GM21515 (cell line): ENCODE data around the gene PSMG1.

Experiments
- ATAC-seq: cut with Tn5 transposase; IDR thresholded peaks from one replicate; pipeline ENCODE4 v1.9.1; 2021; ENCODE audit not compliant: unreplicated experiment

PSMG1 gene

DNA sequence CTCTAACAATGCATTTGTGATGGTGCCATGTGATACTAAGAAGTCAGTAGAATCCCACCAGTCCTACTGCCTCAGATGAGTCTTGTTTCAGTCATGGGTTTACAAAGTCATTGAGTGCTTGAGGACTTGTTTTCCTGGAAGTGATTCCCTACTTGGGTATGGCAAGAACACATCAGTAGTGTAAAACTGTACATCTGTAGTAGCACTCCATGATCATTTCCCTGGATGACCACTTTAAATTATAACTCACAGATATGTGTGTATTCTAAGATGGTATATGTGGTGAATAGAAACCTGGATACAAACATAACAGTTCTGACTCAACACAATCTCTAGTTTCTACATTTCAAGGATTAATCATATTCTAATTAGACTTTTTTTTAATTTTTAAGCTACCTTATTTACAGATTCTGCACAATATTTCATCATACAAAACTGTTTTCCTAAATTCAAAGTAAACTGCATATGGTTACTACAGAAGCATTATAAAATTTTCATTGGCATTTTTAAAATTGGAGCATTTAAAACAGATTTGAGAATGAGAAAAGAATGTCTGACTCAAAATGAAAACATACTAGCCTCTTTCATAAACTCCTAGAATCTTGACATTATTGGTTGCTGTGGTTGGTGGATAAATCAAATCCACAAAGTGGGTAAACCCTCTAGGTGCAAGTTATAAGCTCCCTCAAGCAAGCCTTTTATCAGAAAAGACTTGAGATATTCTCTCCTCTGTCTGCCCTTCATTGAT lies 6.8 kb upstream of the PSMG1 start:
- ATAC-seq = no peak

DNA sequence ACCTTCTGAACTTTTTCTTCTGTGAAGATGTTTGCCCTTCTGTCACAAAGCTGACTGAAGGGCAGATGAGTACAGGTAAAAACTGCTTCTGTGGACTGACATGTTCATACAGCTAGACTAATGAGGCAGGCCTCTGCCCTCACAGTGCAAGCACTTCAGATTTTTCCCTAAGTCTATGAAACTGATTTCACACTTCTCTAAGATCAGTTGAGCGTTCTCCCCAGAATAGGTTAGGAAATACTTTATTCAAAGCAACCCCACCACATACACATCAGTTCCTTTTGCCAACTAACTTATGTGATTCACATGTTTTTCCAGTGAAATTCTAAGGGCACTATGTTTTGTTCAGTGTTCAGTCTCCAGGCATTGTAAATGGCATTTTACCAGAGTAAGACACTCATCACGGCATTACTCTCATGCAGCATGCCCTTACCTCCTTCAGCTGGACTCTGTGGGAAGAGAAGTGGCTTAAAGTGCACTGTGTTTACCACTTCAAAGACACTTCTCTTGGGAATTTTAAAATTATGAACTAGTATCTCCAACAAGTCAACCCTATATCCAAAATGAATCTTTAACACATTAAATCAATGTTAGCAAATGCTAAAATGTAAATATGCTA lies 5.4 kb upstream of the PSMG1 start:
- ATAC-seq = no peak

DNA sequence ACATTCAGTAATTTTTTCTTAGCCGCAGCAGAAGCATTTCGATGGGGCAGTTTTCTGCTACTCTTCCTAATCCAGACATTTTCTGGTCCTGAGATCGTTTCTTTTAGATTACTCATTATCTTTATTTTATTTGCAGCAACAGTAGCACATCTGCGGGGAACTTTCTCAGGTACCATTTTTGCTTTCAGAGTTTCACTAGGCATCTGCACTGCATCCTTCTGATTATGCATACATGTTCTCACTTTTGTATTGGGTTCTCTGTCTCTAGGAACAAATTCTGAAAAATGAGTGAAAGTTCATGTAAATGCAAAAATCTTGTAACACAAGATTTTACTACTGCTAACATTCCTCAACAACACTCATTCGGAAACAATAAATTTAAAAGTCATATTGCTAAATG lies 3.9 kb upstream of the PSMG1 start:
- no peak for ATAC-seq

DNA sequence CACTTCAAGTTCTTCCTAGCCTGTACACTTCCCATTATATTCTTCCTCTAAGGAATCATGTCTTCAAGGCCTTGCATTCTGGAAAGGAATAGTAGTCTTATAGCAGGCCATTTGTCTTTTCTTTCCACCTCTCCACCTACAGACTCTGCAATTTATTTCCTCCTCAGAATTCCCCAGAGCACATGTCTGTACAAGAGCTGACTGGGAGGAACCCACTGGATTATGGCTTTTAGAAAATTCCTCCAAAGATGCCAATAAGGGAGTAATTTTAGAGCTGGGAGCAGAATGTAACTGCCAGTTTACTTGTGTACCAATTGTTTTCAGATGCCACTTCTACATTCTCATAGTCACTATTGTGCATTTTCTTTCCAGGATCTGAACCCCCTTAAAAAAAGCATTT lies 3.4 kb upstream of the PSMG1 start:
- no peak for ATAC-seq

DNA sequence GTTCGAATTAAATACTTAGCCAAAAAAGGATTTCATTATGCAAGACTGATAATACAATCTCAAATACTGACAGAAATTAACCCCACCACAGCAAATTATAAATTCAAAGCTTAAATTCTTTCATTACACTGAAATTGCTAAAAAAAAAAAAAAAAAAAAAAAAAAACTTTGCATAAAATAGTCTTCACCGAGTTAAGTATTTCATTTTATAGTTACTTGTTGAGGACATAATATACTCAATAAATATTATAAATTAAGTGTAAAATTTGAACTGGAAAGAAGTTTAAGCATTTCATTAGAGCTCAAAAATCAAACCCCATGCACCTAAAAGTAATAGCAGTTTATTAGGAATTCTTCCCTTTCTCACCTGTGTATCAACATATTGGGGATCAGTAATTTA lies 1.9 kb upstream of the PSMG1 start:
- no peak for ATAC-seq

DNA sequence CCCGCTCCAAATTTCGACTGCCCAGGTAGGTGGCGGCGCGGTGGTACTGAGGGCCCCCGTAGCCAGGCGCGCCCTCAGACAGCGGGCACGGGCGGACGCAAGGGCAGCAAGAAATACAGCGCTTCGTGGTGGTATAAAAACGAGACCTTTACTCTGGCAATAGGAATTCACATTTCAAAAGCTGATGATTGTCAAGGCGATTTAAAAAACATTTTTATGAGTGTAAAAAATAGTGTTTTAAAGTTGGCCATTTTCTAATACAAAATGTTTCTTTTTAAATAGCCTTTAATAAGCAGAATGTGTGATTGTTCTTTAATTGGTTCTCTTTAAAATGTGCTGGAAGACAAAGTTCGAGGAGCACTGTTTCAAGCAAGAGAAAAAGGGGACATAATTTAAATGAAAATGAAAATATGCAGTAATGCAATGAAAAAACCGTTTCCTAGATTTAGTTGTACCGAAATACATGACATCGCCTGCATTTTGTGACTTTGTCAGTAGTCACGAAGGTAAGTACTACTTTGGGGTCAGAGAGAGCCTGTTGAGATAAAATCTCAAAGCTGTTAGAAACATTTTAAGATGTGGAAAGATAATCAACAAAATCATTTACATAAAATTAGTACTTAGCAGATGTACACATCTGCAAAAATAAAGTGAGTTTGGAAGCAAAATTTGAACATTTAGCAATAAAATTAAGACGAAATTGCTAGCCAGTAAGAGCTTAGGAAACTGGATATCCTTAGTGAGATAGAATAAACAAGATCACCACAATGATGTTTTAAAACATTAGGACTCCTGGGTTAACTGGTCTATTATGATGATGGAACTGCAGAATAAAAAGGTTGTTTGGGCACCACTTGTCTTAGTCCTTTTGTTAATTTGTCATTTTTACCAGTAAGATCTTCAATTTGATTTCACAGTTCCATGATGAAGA lies 1.1 kb upstream of the PSMG1 start:
- ATAC-seq = no peak

DNA sequence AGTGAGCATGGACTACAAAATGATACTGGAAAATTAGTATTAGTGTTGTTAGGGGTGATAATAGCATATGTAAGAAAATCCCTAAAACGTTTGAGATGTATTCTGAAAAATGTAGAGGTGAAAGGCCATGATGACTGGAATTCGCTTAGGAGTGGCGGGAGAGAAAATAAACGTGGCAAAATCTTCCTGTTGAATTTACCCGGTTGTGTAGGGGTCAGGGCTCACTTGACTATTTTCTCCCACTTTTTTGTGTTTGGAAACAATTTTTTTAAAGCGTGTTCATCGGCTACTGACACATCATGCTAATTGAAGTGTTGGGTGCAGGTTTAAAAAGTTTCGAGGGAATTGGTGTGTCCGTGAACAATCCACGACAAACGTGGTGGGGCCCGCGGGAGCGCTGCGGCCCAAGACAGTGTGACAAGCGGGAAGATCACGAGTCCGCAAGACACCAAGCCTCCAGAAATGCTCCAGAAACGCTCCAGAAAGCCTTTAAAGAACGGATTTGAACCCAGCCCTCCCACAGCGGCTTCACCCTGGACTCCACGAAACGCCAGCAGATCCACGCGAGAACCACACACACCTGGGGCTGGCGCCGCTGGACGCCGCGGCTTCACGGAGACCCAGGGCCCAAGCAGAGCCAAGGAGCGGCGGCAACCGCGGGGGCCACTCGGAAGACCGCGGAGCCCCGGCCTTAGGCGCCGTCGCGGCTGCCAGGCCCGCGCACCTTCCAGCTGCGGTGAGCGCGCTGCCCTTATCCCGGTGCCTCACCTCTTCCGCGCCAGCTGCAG lies 573 bp downstream of the PSMG1 start:
- ATAC-seq = no peak

DNA sequence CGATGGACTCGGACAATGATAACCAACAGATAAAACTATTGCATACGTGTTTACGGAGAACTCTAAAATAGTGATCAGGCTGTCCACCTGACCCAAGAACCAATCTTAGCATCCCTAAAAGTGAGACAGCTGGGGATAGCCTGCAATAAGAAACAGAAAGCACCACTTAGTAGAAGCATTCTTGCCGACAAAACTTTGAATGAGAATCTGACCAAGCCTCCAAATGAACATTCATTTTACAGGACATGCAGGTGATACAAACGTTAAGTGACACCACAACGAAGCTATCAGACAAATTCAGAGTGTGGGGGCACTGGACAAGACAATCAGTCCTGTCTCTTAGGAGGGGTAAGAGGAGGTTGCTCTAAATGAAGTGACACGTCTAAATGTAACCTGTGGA lies 1.2 kb downstream of the PSMG1 start:
- no peak for ATAC-seq

DNA sequence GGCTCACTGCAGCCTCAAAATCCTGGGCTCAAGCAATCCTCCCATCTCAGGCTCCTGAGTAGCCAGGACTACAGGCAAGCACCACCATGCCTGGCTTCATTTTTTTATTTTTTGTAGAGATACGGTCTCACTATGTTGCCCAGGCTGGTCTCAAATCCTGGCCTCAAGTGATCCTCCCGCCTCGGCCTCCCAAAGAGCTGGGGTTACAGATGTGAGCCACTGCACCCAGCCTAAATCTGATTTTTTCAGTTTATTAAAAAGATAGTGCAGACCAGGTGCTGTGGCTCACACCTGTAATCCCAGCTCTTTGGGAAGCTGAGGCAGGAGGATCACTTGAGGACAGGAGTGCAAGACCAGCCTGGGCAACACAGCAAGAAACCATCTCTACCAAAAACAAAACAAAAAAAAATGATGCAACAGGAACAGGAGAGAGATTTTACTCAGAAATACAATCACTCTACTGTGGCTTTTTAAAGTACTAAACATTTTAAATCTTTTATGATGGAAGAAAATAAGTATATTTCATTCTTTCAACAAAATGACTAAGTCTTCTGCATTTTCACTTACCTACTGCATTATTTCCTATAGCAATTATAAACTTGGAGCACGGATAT lies 1.9 kb downstream of the PSMG1 start:
- ATAC-seq = no peak

DNA sequence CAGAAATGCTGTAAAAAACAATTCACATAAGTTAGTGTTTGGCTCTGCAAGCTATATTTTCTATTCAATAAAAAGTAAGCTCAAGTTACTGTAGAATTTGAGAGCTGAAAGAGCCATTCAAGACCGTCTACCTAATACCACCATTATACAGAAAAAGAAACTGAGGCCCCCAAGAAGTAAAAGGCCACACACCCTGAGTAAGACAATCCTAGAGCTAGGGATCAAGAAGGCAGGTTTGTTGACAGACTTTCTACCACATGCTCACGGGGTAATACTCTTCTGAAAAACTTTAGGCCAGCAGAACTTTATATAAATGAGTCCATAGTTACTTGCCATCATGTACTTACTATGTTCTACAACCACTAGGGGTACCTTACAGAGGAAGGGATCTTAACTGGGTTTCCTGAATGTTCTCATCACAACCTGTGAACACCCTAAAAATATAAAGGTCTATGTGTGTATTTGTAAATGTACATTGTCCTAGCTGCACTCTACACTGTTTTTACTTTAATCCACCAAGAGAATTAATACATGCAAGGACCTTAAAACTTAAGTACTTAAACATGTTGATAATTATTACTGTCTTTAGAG lies 2.7 kb downstream of the PSMG1 start:
- ATAC-seq = no peak

DNA sequence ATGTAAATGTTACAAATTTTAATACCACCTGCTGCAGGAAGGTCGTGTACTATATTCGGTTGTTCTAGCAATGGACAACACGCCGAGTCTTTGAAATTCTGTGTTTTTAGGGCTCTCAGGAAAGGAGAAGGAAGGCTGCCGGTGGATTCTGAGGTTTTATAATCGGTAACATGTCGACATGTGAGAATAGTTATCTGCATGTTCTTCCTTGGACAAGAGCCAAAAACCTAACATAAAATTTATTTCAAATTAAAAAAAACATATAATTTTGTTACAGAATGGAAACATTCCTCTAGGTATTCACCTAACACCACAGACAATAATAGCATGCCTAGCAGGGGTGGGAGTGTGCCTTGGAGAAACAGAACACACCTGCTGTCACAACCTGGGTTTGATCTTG lies 4.8 kb downstream of the PSMG1 start:
- ATAC-seq = no peak

DNA sequence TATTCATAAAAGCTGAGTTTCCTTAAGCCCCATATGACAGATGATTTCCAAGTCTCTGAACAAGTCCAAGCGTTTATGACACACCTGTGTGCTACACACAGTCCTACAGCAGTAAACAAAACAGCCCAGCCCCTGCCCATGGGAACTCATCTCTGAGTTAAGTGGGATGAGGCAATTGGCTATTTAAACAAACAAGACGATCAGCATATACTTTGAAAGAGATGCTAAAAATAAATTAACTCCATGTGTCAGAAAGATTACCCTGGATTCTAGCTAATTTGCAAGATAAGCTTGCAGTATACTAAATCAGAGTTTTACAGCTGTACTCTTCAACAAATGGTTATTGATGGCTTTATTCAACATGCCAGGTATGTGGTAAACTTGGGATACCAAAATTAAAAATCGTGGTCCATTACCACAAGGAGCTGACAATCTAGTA lies 7.0 kb downstream of the PSMG1 start:
- ATAC-seq = no peak

DNA sequence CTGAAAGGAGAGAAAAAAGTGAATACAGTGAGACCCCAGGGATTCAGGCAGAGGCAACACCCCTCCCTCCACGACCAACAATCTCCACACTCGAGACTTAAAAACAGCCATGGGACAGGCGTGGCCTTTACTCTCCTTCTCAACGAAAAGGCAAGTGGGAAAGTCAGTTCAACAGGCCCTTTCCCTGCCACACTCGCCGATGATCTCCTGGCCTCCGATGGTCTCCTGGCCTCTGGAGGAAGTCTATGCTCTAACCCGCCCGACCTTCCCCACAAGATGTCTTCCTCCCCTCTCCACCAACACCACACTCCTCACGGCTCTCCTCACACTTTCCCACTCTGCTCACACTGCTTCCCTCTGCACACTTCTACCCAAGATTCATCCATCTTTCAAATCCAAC lies 7.6 kb downstream of the PSMG1 start:
- no peak for ATAC-seq

DNA sequence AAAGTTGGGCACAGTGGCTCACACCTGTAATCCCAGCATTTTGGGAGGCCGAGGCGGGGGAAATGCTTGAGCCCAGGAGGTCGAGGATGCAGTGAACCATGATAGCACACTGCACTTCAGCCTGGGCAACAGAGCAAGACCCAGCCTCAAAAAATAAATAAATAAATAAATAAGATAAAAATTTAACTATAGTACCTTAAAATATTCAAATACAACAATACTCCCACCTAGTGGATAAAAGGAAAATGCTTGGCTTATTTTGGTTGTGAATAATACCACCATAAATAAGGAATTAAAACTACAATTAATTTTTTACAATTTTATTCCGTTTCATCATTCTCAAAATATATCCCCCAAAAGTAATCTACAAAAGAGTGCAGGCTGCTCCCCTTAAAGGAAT lies 8.1 kb downstream of the PSMG1 start:
- no peak for ATAC-seq

DNA sequence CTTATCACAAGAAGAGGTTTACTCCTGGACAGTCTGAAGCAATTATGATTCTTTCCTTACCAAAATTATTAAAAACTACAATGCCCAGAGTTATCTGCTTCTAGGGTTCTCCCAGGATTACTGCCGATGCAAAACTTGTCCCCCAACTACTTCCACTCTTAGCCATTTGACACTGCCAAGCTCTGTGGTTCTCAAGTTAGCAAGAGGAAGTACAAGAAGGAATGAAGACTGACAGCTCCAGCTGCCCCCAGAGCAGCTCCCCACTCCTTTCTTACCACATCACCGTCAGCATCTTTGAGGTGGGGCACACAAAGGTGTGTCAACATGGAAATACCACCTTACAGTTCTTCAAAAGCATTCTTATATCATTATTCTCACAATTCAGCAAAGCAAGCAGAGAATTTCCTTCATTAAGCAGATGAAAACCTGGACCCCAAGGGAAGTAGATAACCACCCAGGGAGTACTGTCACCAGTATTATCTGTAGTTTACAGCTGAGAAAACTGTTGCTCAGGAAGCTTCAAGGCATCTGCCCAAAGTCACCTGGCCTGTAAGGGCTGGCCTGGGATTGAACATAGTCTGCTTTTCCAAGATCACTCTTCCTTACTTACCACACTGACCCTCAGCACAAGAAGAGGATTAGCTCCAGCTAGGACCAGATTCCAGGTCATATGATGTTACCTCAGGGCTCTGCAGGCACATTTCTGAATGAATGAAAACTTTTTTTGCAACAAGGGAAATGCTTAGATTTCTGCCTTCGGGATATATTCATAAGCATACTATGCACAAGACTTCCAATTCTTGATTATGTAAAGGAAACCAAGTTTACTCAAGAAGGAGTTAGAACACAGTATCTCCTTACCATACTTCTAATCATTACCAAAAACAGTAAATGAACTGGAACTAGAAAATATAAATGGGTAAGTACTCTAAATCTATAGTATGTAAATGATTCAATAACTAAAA lies 9.3 kb downstream of the PSMG1 start:
- no peak for ATAC-seq

DNA sequence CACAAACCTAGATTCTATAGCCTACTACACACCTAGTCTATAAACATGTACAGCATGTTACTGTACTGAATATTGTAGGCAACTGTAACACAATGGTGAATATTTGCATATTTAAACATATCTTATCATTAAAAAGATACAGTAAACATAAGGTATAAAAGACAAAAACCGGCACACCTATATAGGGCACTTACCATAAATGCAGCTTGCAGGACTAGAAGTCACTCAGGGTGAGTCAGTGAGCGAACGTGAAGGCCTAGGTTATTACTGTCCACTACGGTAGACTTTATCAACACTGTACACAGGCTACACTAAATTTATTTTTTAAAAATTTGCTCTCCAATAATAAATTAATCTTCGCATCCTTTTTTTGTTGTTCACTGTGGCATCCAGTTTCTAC lies 13.3 kb downstream of the PSMG1 start:
- no peak for ATAC-seq

DNA sequence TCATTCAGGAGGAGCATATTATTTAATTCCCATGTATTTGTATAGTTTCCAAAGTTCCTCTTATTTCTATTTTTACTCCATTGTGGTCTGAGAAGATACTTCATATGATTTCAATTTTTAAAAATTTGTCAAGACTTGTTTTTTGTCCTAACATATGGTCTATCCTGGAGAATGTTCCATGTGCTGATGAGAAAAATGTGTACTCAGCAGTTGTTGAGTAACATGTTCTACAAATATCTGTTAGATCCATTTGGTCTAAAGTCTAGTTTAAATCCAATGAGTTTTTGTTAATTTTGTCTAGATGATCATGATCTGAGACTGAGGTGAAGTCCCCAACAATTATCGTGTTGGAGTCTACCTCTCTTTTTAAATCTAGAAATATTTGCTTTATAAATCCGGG lies 14.5 kb downstream of the PSMG1 start:
- no peak for ATAC-seq

DNA sequence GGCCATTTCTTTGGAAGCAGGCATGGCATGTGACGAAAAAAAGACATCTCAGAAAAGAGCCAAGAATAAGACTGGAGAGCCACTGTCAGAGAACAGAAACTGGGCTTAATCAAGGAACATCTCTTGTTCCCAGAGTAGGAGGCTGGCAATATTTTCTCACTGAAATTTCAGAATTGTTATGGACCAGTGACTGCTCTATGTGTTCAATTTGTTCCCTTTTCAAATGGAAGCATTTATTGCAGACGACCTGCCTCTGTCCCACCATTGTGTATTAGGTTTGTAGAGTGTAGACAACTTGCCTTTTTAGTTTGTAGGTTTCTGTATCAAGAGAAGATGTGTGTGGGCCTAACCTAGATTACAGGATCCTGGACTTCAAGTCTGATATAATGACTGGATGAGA lies 18.7 kb downstream of the PSMG1 start:
- ATAC-seq = no peak

DNA sequence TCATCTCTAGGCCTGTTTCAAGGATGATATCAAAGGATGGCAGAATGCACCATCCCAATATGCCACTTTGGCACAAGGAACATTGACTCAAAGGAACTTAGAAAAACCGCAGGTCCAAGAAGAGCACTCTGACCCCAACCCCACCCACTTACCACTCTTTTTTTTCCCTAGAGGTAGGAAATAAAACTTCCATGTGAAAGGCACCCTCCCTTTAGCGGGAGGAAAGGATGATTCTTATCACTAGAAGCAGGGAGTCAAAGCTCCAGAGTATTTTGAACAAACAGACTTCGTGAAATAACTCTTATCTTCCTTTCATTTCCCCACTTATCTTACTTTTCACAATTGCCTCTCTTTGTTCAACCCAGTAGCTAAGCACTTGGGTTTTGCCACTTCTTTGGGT lies 22.2 kb downstream of the PSMG1 start:
- ATAC-seq = no peak
